Measurements from ENCODE around the gene PKP4.

GRCh38 chr2:158487419-158487818 lies 30.7 kb downstream of the PKP4 start:
- TF ChIP-seq CTCF (IDR thresholded peaks at IDR 0.05) = no peak
- no peak for TF ChIP-seq EP300 (IDR thresholded peaks at IDR 0.05)
- TF ChIP-seq POLR2A (IDR thresholded peaks at IDR 0.05) = no peak

Measured in ovary (tissue), 3 donors.